ENCODE data around the gene LRIG1. TPM values are rescaled to one million over a fixed set of nuclear protein-coding genes. Genes with fewer than 3 reads are reported as not detected.
"Not testable (repeated sequence)": the region's sequence is repeated elsewhere in the genome, so short reads cannot be mapped to it uniquely, and the experiment has no call there.

The LRIG1 gene
- total and polyA plus RNA-seq, 5 donors from 2014 or later: 46.7 to 81.3 (median 67.3) TPM

DNA sequence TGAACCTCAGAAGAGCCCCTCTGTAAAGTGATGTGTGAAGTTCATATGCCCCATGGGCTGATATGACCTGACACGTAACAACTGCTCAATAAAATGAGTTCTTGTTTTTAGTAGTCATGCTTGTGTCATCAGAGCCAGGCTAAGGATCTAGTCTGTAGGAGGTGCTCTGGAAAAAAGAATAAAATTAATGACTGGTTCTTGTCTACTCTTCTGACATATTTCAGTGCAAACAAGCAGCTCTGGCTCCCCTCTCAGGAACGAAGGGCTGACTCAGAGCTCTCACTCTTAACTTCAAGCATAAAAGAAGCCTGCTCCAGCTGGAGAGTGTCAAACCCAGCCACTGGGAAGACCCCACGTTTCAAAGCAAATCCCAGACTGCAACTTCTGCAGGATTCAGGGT lies 77.0 kb downstream of the LRIG1 start:
- Histone ChIP-seq H3K27ac (ENCODE audit: insufficient read depth, low read length, poor library complexity, severe bottlenecking) (no peak overlapping the region), H3K27me3 (ENCODE audit: control insufficient read depth, insufficient read depth, low read length) (no peaks in the 10 kb centered on the region), H3K4me1 (ENCODE audit: control insufficient read depth, insufficient read depth, low read length, poor library complexity, severe bottlenecking) (no peaks in the 10 kb centered on the region), H3K9me3 (ENCODE audit: control insufficient read depth in 2 of 2, low read length in 2 of 2) (peaks cover 12 to 18% of the 10 kb centered on the region in 2 experiments), H3K36me3 (ENCODE audit: control insufficient read depth, insufficient read depth, low read length) (peaks cover 32% of the 10 kb centered on the region), H3K4me3 (ENCODE audit: low read depth, low read length) (no peak overlapping the region)
- Mint-ChIP-seq H3K4me1 (peaks cover 26 to 71% (median 59%) of the 10 kb centered on the region in 4 donors), H3K4me3 (no peak overlapping the region), H3K9me3 (peaks cover 1 to 33% (median 15%) of the 10 kb centered on the region in 7 donors), H3K27ac (no peak overlapping the region), H3K36me3 (peaks cover 47% of the 10 kb centered on the region), H3K27me3 (no peaks in the 10 kb centered on the region)
- DNase-seq: no peak
- ATAC-seq (ENCODE audit: low read depth in 2 of 2): no peak

- peaks cover 55% of the 10 kb centered on the region for H3K36me3 Mint-ChIP-seq
- H3K4me1 Mint-ChIP-seq: peaks cover 27 to 65% (median 55%) of the 10 kb centered on the region in 4 donors
- H3K27ac Mint-ChIP-seq: not testable (repeated sequence)
Measured at GRCh38 chr3:66421893-66422292, 78.9 kb downstream of the LRIG1 start.

GRCh38 chr3:66421144-66421543 lies 79.7 kb downstream of the LRIG1 start:
- H3K4me3 Mint-ChIP-seq; ATAC-seq (ENCODE audit: low read depth in 2 of 2); H3K27me3 ChIP-seq (ENCODE audit: control insufficient read depth, insufficient read depth, low read length); H3K27me3 Mint-ChIP-seq; H3K27ac ChIP-seq (ENCODE audit: insufficient read depth, low read length, poor library complexity, severe bottlenecking); H3K27ac Mint-ChIP-seq; DNase-seq; H3K4me3 ChIP-seq (ENCODE audit: low read depth, low read length); H3K4me1 ChIP-seq (ENCODE audit: control insufficient read depth, insufficient read depth, low read length, poor library complexity, severe bottlenecking): not testable (repeated sequence)
- Mint-ChIP-seq H3K36me3 (peaks cover 58% of the 10 kb centered on the region), H3K4me1 (peaks cover 27 to 58% (median 49%) of the 10 kb centered on the region in 4 donors), H3K9me3 (peaks cover 3 to 33% (median 15%) of the 10 kb centered on the region in 7 donors)
- H3K9me3 ChIP-seq (ENCODE audit: control insufficient read depth in 2 of 2, low read length in 2 of 2): peaks cover 12 to 18% of the 10 kb centered on the region in 2 experiments
- H3K36me3 ChIP-seq (ENCODE audit: control insufficient read depth, insufficient read depth, low read length): peaks cover 40% of the 10 kb centered on the region

More at GRCh38 chr3:66421893-66422292, 78.9 kb downstream of the LRIG1 start:
- H3K9me3 Mint-ChIP-seq: peaks cover 3 to 33% (median 15%) of the 10 kb centered on the region in 7 donors
- not testable (repeated sequence) for H3K27me3 Mint-ChIP-seq; H3K4me1 ChIP-seq (ENCODE audit: control insufficient read depth, insufficient read depth, low read length, poor library complexity, severe bottlenecking); H3K27me3 ChIP-seq (ENCODE audit: control insufficient read depth, insufficient read depth, low read length); H3K27ac ChIP-seq (ENCODE audit: insufficient read depth, low read length, poor library complexity, severe bottlenecking); DNase-seq; H3K4me3 Mint-ChIP-seq; H3K4me3 ChIP-seq (ENCODE audit: low read depth, low read length); ATAC-seq (ENCODE audit: low read depth in 2 of 2)
- peaks cover 12 to 18% of the 10 kb centered on the region in 2 experiments for H3K9me3 ChIP-seq (ENCODE audit: control insufficient read depth in 2 of 2, low read length in 2 of 2)
- H3K36me3 ChIP-seq (ENCODE audit: control insufficient read depth, insufficient read depth, low read length): peaks cover 33% of the 10 kb centered on the region

DNA sequence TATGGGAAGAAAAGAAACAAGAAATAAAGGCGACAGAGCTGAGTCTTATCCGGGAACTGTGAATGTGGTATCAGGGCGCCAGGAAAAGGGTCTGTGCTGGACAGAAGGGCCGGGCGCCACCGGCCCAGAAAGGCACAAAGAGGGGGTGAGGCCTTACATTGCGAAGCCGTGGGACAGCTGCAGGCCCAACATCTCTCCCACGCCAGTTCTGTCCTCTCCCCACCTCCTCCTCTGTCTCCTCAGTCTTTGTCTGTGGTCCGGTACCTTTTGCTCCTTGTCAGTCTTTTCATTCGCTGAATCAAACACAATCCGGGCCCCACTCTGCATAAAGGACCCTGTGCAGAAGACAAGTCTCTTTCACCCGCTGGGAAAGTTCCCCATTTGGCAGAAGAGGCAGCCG lies 81.8 kb downstream of the LRIG1 start:
- no peaks in the 10 kb centered on the region for H3K27me3 Mint-ChIP-seq
- peaks cover 17 to 41% (median 31%) of the 10 kb centered on the region in 4 donors for H3K4me1 Mint-ChIP-seq
- Histone ChIP-seq H3K4me3 (ENCODE audit: low read depth, low read length) (no peak overlapping the region), H3K27me3 (ENCODE audit: control insufficient read depth, insufficient read depth, low read length) (no peaks in the 10 kb centered on the region), H3K4me1 (ENCODE audit: control insufficient read depth, insufficient read depth, low read length, poor library complexity, severe bottlenecking) (no peaks in the 10 kb centered on the region), H3K9me3 (ENCODE audit: control insufficient read depth in 2 of 2, low read length in 2 of 2) (peaks cover 12 to 18% of the 10 kb centered on the region in 2 experiments), H3K27ac (ENCODE audit: insufficient read depth, low read length, poor library complexity, severe bottlenecking) (peak overlapping the region; percentile 38), H3K36me3 (ENCODE audit: control insufficient read depth, insufficient read depth, low read length) (peaks cover 51% of the 10 kb centered on the region)
- peaks cover 0 to 30% (median 11%) of the 10 kb centered on the region in 7 donors for H3K9me3 Mint-ChIP-seq
- ATAC-seq (ENCODE audit: low read depth in 2 of 2) (no peak), DNase-seq (no peak)
- peaks cover 53% of the 10 kb centered on the region for H3K36me3 Mint-ChIP-seq
- H3K27ac Mint-ChIP-seq: peak overlapping the region; percentile 56 to 86 (median 83)
- H3K4me3 Mint-ChIP-seq: no peak overlapping the region

DNA sequence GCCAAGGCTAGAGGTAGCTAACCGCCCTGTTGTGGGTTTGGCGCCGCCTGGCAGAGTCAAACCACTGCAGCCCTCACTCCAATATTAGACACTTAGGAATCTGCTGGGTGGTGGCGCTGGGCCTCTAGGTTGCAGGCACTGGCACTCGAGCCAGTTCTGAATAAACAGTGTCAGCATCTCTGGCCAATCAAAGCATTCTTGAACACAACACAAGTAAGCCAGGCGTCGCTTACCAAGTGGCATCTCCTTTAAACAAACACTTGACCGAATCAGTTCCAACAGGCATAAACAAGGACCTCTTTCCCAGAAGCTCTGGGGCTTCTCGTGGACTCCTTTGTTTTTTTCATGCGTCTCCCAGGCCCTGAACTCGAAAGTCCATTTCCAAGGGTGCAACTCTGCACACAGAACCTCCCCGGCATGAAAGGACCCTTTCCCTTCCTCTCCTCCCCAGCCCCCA lies 82.3 kb downstream of the LRIG1 start:
- Mint-ChIP-seq H3K27ac (peak overlapping the region in 1 of 3 donors; percentile 86), H3K9me3 (peaks cover 0 to 28% (median 7%) of the 10 kb centered on the region in 7 donors), H3K27me3 (no peaks in the 10 kb centered on the region), H3K4me3 (no peak overlapping the region), H3K36me3 (peaks cover 50% of the 10 kb centered on the region), H3K4me1 (peaks cover 17 to 40% (median 30%) of the 10 kb centered on the region in 4 donors)
- H3K9me3 ChIP-seq (ENCODE audit: control insufficient read depth in 2 of 2, low read length in 2 of 2): peaks cover 12 to 18% of the 10 kb centered on the region in 2 experiments
- no peak overlapping the region for H3K4me3 ChIP-seq (ENCODE audit: low read depth, low read length)
- peak overlapping the region; percentile 38 for H3K27ac ChIP-seq (ENCODE audit: insufficient read depth, low read length, poor library complexity, severe bottlenecking)
- H3K36me3 ChIP-seq (ENCODE audit: control insufficient read depth, insufficient read depth, low read length): peaks cover 49% of the 10 kb centered on the region
- ATAC-seq (ENCODE audit: low read depth in 2 of 2) (no peak), DNase-seq (no peak)
- H3K4me1 ChIP-seq (ENCODE audit: control insufficient read depth, insufficient read depth, low read length, poor library complexity, severe bottlenecking): no peaks in the 10 kb centered on the region
- H3K27me3 ChIP-seq (ENCODE audit: control insufficient read depth, insufficient read depth, low read length): no peaks in the 10 kb centered on the region

GRCh38 chr3:66416556-66417304 lies 84.1 kb downstream of the LRIG1 start:
- peaks cover 17 to 36% (median 25%) of the 10 kb centered on the region in 4 donors for H3K4me1 Mint-ChIP-seq
- H3K27ac ChIP-seq (ENCODE audit: insufficient read depth, low read length, poor library complexity, severe bottlenecking): no peak overlapping the region
- H3K27me3 Mint-ChIP-seq: no peaks in the 10 kb centered on the region
- no peak overlapping the region for H3K4me3 Mint-ChIP-seq
- ATAC-seq (ENCODE audit: low read depth in 2 of 2) (no peak), DNase-seq (no peak)
- H3K36me3 Mint-ChIP-seq: peaks cover 46% of the 10 kb centered on the region
- peak overlapping the region in 2 of 3 donors; percentile 15 to 44 for H3K27ac Mint-ChIP-seq
- no peak overlapping the region for H3K4me3 ChIP-seq (ENCODE audit: low read depth, low read length)
- H3K36me3 ChIP-seq (ENCODE audit: control insufficient read depth, insufficient read depth, low read length): peaks cover 62% of the 10 kb centered on the region
- H3K9me3 ChIP-seq (ENCODE audit: control insufficient read depth in 2 of 2, low read length in 2 of 2): peaks cover 6 to 7% of the 10 kb centered on the region in 2 experiments
- H3K27me3 ChIP-seq (ENCODE audit: control insufficient read depth, insufficient read depth, low read length): no peaks in the 10 kb centered on the region
- no peaks in the 10 kb centered on the region for H3K4me1 ChIP-seq (ENCODE audit: control insufficient read depth, insufficient read depth, low read length, poor library complexity, severe bottlenecking)
- peaks cover 0 to 14% (median 3%) of the 10 kb centered on the region in 7 donors for H3K9me3 Mint-ChIP-seq

DNA sequence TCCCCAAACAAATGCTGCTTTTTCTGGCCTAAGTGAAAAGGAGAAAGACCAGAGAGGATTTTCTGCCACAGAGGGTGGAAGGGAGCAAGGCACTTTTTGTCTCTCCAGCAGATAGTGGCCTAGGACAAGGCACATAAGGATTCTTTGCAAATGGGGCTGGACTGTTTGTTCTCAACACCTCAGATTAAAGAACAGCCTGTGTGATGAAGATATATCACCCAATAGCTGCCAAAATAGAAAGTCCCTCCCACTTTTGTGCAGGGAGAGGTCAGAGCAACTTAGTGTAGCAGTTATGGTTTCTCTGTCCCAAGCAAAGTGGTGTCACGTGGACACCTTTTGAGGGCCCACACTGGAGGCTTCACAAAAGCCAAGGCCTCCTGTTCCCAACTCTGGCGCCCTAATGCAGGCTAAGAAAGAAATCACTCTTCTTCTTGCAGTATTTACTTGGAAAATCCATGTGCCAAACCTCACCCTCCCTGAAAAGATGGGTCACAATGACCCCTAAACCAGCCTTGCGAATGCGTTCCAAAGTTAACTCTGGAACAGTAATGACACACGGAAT lies 84.9 kb downstream of the LRIG1 start:
- H3K9me3 ChIP-seq (ENCODE audit: control insufficient read depth in 2 of 2, low read length in 2 of 2): peaks cover 0 to 2% of the 10 kb centered on the region in 2 experiments
- no peaks in the 10 kb centered on the region for H3K27me3 ChIP-seq (ENCODE audit: control insufficient read depth, insufficient read depth, low read length)
- H3K36me3 ChIP-seq (ENCODE audit: control insufficient read depth, insufficient read depth, low read length): peaks cover 69% of the 10 kb centered on the region
- Mint-ChIP-seq H3K9me3 (peaks cover 0 to 9% (median 3%) of the 10 kb centered on the region in 7 donors), H3K4me1 (peaks cover 17 to 34% (median 24%) of the 10 kb centered on the region in 4 donors), H3K36me3 (peaks cover 51% of the 10 kb centered on the region), H3K27me3 (no peaks in the 10 kb centered on the region), H3K4me3 (no peak overlapping the region), H3K27ac (peak overlapping the region in 2 of 3 donors; percentile 23 to 44)
- no peaks in the 10 kb centered on the region for H3K4me1 ChIP-seq (ENCODE audit: control insufficient read depth, insufficient read depth, low read length, poor library complexity, severe bottlenecking)
- H3K4me3 ChIP-seq (ENCODE audit: low read depth, low read length): no peak overlapping the region
- ATAC-seq (ENCODE audit: low read depth in 2 of 2) (no peak), DNase-seq (no peak)
- no peak overlapping the region for H3K27ac ChIP-seq (ENCODE audit: insufficient read depth, low read length, poor library complexity, severe bottlenecking)

All from CD4-positive, CD25-positive, alpha-beta regulatory T cell (primary cell).